Measurements from ENCODE around the gene RFX2. TPM values are rescaled to one million over a fixed set of nuclear protein-coding genes. Genes with fewer than 3 reads are reported as not detected.

Gene RFX2
- total RNA-seq, 1 donor from 2014 or later = 4.4 TPM

GRCh38 chr19:6059396-6059947 lies 50.8 kb downstream of the RFX2 start:
- peak; percentile 14 for DNase-seq

DNA sequence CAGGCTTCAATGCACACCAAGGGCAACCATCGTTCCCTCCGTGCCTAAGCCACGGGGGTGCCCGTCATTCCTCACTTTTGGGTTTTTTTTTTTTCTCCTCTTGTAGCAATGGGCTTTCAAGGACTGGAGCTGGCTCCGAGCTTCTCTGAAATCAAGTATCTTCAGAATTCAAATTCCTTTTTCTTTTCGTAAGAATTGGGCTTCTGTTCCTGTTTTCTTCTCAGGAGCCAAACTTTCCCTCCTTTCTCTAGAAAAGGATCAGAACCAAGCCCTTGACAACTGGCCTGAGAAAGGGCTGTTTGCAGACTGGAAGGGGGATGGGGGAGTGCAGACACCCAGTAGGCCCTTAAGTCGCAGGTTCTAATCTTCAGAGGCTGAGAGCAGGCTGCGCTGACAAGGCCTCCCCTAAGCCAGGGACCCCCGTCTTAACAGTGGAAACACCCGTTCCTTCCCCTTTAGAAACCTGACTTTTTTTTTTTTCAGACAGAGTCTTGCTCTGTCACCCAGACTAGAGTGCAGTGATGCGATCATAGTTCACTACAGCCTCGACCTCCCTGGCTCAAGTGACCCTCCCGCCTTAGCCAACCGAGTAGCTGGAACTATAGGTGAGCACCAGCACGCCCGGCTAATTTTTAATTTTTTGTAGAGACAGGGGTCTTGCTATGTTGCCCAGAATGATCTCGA lies 51.6 kb downstream of the RFX2 start:
- no peak for DNase-seq

DNA sequence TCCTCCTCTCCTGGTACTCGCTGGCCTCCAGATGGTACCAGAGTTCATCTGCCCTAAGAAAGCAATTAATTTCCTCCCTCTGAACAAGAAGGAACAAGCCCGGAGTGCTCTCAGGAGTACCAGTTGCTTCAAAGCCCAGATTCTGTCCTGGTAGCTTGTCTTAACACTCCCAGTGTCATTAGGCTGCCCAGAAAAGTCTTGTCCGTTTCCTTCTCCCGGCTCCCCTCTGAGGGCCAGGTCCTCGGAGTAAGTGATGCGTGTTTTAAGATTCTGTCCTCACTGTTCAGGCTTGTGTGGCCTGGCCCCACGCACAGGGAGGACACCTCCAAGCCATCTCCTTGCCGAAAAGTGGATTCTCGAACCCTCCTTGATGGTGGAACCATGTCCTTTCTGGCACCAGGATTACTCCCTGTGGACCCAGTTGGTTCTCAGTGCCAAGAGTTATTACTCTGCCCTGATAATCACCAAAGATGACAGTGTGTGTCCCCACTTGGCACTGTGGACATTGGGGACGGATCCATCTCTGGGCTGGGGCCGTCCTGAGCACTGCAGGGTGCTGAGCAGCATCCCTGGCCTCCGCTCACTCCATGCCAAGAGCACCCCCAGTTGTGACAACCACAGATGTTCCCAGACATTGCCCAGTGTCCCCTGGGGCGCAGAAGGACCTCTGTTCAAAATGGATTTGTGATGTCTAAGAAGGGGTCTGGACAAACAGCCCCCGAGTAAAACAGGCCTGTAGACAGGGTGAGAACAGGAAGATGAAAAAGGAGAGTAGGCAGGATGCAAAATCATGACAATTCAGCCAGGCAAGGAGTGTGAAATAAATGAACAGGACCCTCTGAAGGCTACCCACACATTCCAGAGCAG lies 52.4 kb downstream of the RFX2 start:
- no peak for DNase-seq

- peak; percentile 98 for DNase-seq
Observed at GRCh38 chr19:6056801-6057650, 53.3 kb downstream of the RFX2 start.

- no peak for DNase-seq
Observed at GRCh38 chr19:6056282-6056741, 54.0 kb downstream of the RFX2 start.

GRCh38 chr19:6055013-6055795 lies 55.1 kb downstream of the RFX2 start:
- no peak for DNase-seq

- peak; percentile 87 for DNase-seq
Observed at GRCh38 chr19:6048793-6049405, 61.4 kb downstream of the RFX2 start.

DNA sequence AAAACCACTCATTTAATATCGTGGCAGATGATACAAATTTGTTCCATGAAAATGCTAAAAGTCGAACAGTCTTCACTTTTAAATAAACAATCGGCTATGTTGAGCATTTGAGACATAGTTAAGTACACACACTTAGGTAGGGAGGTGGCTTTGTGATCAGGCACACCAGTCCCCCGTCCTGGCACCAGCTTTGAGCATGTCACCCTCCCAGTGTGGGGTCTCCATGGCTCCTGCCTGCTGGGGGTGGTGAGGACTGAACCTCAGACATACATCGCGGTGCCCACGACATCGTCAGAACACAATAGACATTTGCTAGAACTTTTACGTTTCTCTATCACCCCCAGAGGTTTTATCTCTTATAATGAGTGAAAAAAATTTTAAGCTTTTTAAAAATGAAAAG lies 62.0 kb downstream of the RFX2 start:
- DNase-seq = no peak

DNA sequence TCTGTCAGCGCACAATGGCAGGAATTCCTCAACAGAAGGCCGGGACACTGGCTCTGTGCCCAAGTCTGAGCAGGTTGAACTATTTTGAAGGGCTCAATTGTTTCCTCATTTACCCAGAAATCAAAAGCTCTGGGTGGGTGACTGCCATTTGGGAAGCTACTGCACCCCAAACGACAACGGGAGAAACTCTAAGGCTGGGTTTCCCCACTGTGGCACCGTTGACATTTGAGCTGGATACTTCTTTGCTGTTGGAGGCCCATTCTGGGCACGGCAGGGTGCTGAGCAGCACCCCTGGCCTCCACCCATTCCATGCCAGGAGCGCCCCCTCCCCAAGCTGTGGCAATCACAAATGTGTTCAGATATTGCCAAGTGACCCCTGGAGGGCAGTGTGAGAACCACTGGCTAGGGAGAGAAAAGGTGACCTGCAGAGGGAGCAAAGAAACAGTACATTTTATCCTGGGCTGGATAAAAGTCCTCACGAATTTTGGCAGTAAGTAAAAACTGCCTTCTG lies 62.5 kb downstream of the RFX2 start:
- DNase-seq = peak; percentile 73

GRCh38 chr19:6047256-6047655 lies 63.0 kb downstream of the RFX2 start:
- no peak for DNase-seq

DNA sequence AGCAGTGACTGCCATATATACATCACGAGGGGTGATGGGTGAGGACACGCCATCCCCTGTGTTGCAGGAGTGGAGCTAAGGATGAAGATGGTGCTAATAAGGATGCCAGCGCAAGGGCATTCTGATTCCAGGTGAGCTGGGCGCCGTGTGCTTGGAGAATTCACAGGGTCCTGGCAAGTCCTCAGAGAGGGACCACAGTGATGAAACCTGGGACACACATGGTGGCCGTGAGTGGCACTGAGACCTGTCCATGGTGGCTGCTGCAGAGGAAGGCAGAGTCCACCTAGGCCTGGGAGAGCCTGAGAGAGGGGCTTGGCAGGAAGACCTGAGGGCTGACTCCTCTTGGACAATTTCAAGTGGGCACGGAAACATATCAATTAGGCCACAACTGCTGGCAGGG lies 65.2 kb downstream of the RFX2 start:
- no peak for DNase-seq

DNA sequence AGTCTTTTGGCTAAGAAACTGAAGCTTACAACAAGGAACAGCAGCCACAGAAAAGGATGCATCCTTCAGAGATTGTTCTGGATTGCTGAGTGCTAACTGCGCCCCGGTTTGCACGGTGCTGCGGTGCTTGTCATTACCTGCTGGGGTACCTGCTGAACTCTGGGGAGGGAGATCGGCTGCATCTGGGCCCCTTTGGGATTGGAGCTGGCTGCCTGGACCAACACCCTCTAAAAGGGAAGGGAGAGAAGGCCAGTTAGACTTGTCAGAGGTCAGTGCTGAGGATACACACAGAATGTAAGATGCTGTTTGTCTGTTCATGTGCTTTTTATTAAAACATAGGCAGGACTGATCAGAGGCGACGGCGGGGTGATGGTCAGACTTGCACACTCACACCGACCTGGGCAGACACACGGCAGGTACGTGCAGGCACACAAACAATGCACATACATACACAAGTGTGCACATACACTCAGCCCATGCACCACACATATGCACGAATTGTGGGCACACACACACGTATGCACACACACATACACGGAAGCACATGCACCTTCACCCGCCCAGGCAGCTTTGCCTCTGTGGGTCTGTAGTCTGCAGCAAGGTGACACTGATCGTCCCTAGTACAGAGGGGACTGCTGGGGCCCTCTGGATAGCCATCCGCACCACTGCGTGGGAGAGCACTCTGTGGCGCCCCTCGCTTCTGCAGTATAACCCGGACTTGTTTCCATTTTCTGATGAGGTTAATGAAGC lies 66.1 kb downstream of the RFX2 start:
- no peak for DNase-seq

DNA sequence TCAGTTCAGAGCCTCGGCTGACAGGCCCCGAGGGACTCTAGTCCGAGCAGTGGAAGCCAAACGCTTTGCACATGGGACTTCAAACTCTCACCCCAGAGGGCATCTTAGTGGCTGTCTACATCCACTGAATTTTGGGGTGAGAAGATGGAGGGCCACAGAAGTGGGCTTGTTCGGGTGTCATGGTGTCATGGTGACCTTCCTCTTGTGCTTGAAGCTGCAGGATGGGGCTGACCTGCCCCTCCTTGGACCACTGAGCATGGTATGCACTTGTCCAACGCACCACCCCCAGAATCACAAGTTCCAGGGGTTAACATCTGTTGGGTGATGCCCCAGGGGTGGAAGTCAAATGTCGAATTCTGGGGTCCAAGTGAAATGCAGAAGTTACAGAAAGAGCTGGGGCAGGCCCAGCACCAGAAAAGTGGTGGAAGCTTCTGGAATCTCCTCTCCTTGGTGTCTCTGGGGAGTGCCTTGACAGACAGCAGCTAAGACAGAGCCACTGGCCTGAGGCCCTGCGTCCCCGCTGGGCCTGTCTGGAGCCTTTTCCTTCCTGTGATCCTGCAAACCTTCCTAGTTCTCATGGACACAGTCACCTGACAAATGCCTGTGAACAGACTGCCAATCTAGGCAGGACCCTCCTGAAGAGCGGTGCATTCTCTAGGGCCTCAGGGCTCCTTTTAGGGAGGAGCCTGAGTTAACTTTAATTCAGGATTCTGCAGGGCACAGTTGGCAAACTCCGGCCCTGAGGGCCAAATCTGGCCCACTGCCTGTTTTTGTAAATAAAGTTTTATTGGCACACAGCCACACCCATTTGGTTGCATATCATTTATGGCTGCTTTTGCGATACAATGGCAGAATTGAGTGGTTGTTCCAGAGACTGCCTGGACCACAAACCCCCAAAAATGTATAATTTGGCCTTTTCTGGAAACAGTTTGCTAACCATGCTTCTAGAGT lies 67.2 kb downstream of the RFX2 start:
- no peak for DNase-seq

- DNase-seq = no peak
Observed at GRCh38 chr19:6041991-6042481, 68.3 kb downstream of the RFX2 start.

DNA sequence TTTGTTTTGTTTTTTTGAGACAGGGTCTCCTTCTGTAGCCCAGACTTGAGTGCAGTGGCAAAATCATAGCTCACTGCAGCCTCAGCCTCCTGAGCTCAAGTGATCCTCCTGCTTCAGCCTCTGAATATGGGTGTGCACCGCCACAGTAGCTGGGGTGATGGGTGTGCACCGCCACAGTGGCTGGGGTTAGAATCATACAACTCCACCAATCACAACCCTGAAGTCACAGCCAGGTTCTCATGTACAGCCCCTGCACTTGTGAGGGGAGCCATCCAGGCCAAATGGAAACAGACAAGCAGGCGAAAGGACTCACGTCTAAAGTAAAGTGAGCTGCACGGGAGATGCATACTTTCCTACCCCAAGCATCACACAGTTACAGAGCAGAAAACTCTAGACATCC lies 69.2 kb downstream of the RFX2 start:
- DNase-seq = no peak

DNA sequence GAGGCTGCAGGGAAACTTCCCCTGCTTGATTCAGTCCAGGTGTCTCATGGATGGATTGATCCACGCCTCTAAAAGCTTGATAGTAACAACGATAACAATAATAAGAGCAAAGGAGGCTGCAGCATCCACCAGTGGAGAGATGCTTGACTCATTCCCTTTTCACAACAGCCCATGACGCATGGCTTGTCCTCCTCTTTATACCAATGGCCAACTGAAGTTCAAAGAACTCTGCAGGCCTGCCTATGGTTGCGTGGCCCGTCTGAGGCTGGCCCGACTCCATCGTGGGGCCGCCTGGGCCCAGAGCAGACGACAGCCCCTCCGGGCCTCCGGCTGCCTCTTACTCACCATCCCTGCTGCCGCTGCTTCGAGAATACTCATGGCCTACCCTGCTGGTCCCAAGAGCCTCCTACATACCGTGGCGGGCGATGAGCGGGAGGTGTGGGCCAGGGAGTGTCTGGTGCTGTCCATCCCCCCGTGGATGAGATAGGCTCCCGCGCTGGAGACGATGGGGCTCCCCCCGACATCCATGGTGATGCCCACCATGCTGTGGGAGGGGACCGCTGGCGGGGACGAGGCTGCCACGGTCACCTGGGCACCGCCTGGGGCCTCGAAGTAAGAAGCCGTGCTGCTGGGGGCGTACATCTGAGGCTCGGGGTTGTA lies 70.6 kb downstream of the RFX2 start:
- no peak for DNase-seq

- DNase-seq = no peak
Observed at GRCh38 chr19:6038634-6039405, 71.5 kb downstream of the RFX2 start.

DNA sequence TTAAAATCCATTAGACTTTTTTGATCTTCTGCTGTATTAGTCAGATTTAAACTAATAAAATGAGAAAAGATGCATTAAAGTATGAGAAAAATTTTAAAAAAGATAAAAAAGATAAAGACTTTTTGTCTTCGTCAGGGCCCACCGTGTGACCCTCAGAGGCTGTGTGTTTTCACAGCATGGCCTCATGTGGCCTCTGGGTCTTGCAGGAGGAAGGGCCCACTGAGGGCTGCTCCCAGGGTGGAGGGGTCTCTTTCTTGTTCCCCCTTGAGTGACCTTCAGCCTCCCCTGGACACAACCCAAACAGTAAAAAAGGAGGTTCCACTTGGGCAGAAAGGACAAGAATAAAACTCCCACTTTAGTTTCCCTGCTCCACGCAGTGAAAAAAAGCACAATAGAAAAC lies 75.3 kb downstream of the RFX2 start:
- DNase-seq = no peak

Data from dermis blood vessel endothelial cell (primary cell).